Left ventricle myocardium inferior (tissue), 1 donor: ENCODE measurements around the gene TRIM29. TPM values are rescaled to one million over a fixed set of nuclear protein-coding genes. Genes with fewer than 3 reads are reported as not detected.

Experiments
- DNase-seq: peaks from one replicate; pipeline ENCODE4 v3.0.0-alpha.2; 2020
- H3K27ac ChIP-seq: fragments of 200-600 bp; replicated peaks from 2 replicates; pipeline ENCODE4 v1.8.0; 2021
- H3K27me3 ChIP-seq: fragments of 200-600 bp; 2 replicates; pipeline ENCODE4 v1.8.0; 2021; ENCODE audit warnings: low read depth
- H3K36me3 ChIP-seq: fragments of 200-600 bp; 2 replicates; pipeline ENCODE4 v1.8.0; 2021
- H3K4me1 ChIP-seq: fragments of 200-600 bp; 2 replicates; pipeline ENCODE4 v1.8.0; 2021
- H3K4me3 ChIP-seq: fragments of 200-600 bp; 2 replicates; pipeline ENCODE4 v1.8.0; 2021; ENCODE audit warnings: mild to moderate bottlenecking, moderate library complexity
- H3K9me3 ChIP-seq: fragments of 200-600 bp; replicated peaks from 2 replicates; pipeline ENCODE4 v1.8.0; 2021
- CTCF ChIP-seq: fragments of 200-600 bp; IDR thresholded peaks from 2 replicates; pipeline ENCODE4 v1.8.0; 2021; ENCODE audit warnings: antibody characterized with exemption, mild to moderate bottlenecking, borderline replicate concordance
- intact Hi-C: fragments of 100-400 bp; cut with micrococcal nuclease; formaldehyde crosslinking; loops from one replicate; pipeline ENCODE4 v1.11.0; 2022
- total RNA-seq: library from RNA; stranded (reverse); fragmentation: NEBNext Ultra II Directional; extraction: Animal tissue kit (Norgen Biotek cat#: 25700); gene quantifications from one replicate; pipeline ENCODE4 v1.2.1, GENCODE V29; 2021
- donor health status: DM: no; HTN: yes; CAD: no; lungs with severe emphysema.

TRIM29 gene
- total RNA-seq, 1 donor from 2014 or later, result not detected

GRCh38 chr11:120173019-120173705 lies 35.2 kb upstream of the TRIM29 start:
- intact Hi-C loops, result loop anchor here (2.0 to 5.0 kb wide), 2 partner anchors 58 to 129 kb away; no protein-coding TSS in a partner anchor
- no peak overlapping the region for H3K4me3 ChIP-seq

GRCh38 chr11:120172054-120172911 lies 34.4 kb upstream of the TRIM29 start:
- peaks cover 91% of the 10 kb centered on the region for H3K27me3 ChIP-seq
- peak; percentile 64 for DNase-seq
- peaks cover 21% of the 10 kb centered on the region for H3K4me1 ChIP-seq
- intact Hi-C loops, result loop anchor here (2.0 to 5.0 kb wide), 2 partner anchors 59 to 130 kb away; no protein-coding TSS in a partner anchor
- no peaks in the 10 kb centered on the region for H3K36me3 ChIP-seq
- no peak overlapping the region for H3K4me3 ChIP-seq
- H3K9me3 ChIP-seq, result no peaks in the 10 kb centered on the region
- TF ChIP-seq CTCF, result peak; percentile 92
- H3K27ac ChIP-seq, result no peak overlapping the region

More at GRCh38 chr11:120173019-120173705, 35.2 kb upstream of the TRIM29 start:
- Histone ChIP-seq H3K4me1 (peaks cover 22% of the 10 kb centered on the region), H3K9me3 (no peaks in the 10 kb centered on the region), H3K36me3 (no peaks in the 10 kb centered on the region), H3K27me3 (peaks cover 82% of the 10 kb centered on the region), H3K27ac (no peak overlapping the region)
- DNase-seq, result no peak
- TF ChIP-seq CTCF, result no peak

GRCh38 chr11:120170741-120171261 lies 32.9 kb upstream of the TRIM29 start:
- no peak for TF ChIP-seq CTCF
- peaks cover 3% of the 10 kb centered on the region for H3K9me3 ChIP-seq
- no peak overlapping the region for H3K4me3 ChIP-seq
- peaks cover 98% of the 10 kb centered on the region for H3K27me3 ChIP-seq
- H3K36me3 ChIP-seq, result no peaks in the 10 kb centered on the region
- no peak overlapping the region for H3K27ac ChIP-seq
- DNase-seq, result no peak
- peaks cover 21% of the 10 kb centered on the region for H3K4me1 ChIP-seq
- intact Hi-C loops, result loop anchor here (5.0 kb wide), 1 partner anchor 132 kb away; no protein-coding TSS in a partner anchor

GRCh38 chr11:120169981-120170698 lies 32.2 kb upstream of the TRIM29 start:
- no peak for TF ChIP-seq CTCF
- intact Hi-C loops, result loop anchor here (5.0 kb wide), 1 partner anchor 132 kb away; no protein-coding TSS in a partner anchor
- Histone ChIP-seq H3K27me3 (peaks cover 98% of the 10 kb centered on the region), H3K9me3 (peaks cover 10% of the 10 kb centered on the region), H3K36me3 (no peaks in the 10 kb centered on the region), H3K27ac (no peak overlapping the region), H3K4me1 (peaks cover 21% of the 10 kb centered on the region), H3K4me3 (peak overlapping the region; percentile 66)
- DNase-seq, result no peak
